HCT116 (cell line): ENCODE measurements around the gene CCR5AS.
A peak's percentile ranks its signal among the peaks of the same experiment; 100 is the strongest.

Experiments
- ATAC-seq: fragments of 200-7000 bp; cut with Tn5 transposase; 2 replicates; pipeline ENCODE4 v1.9.1; 2020; ENCODE audit warnings: mild to moderate bottlenecking, moderate library complexity
- BruUV-seq: library from RNA; stranded (reverse); fragments of 400-500 nt; replicated peaks from 2 replicates; lab custom pipeline; 2021; lab: Mats Ljungman, UMichigan
- CTCF ChIA-PET: fragments of 300-600 bp; sonication (Branson Sonifier 250); formaldehyde crosslinking; loops from one replicate; lab custom pipeline; 2021; ENCODE audit warnings: antibody characterized with exemption; lab: Charles Lee
- POLR2A ChIA-PET: fragments of 300-600, 350-600 bp; sonication (Branson Sonifier 250); formaldehyde crosslinking; loops from one replicate; lab custom pipeline; 2021; ENCODE audit warnings: antibody characterized with exemption; lab: Charles Lee
- RAD21 ChIA-PET, 2 experiments: fragments of 300-600 bp; sonication (Branson Sonifier 250); formaldehyde crosslinking; loops; one replicate each; lab custom pipeline; 2023; ENCODE audit warnings: low total read pairs in 2 of 2; ENCODE audit not compliant: uncharacterized antibody in 2 of 2, unreplicated experiment in 2 of 2, low non-redundant PET in 1 of 2; lab: Charles Lee
- DNase-seq: peaks from one replicate; pipeline ENCODE4 v3.0.0-alpha.2; 2010; ENCODE audit warnings: low read depth, low spot score
- H2AFZ ChIP-seq: fragments of 200-600 bp; shearing (Covaris generic), sonication (generic); 2 replicates; pipeline ENCODE4 v1.6.1; 2017; ENCODE audit warnings: low read depth, mixed run types, mixed read lengths, antibody characterized with exemption, low read length; ENCODE audit not compliant: poor library complexity, severe bottlenecking
- H3K27ac ChIP-seq: 2 replicates; pipeline ENCODE4 v1.5.1; 2012; ENCODE audit warnings: low read depth, low read length
- H3K27me3 ChIP-seq: fragments of 200-600 bp; sonication (generic); 2 replicates; pipeline ENCODE4 v1.6.1; 2016; ENCODE audit warnings: mixed run types, low read length, mixed read lengths; ENCODE audit not compliant: insufficient read depth
- H3K36me3 ChIP-seq, 2 experiments: fragments of 200-500 bp in 1 of 2; fragments of 200-600 bp in 1 of 2; sonication (Bioruptor generic) in 1 of 2; sonication (generic) in 1 of 2; 2 replicates each; pipeline versions ENCODE4 v1.5.1 to v1.6.1; 2014 to 2016; ENCODE audit warnings: low read length in 2 of 2, inconsistent platforms in 1 of 2, mixed read lengths in 1 of 2, mixed run types in 1 of 2; ENCODE audit not compliant: insufficient read depth in 2 of 2, control insufficient read depth in 1 of 2
- H3K4me1 ChIP-seq, 2 experiments: fragments of 200-600 bp in 1 of 2; sonication (generic) in 1 of 2; 2 replicates each; pipeline versions ENCODE4 v1.5.1 to v1.6.1; 2012 to 2017; ENCODE audit warnings: low read length in 2 of 2, inconsistent platforms in 1 of 2, mild to moderate bottlenecking in 1 of 2, mixed read lengths in 1 of 2, mixed run types in 1 of 2, moderate library complexity in 1 of 2; ENCODE audit not compliant: insufficient read depth in 2 of 2, control insufficient read depth in 1 of 2
- H3K4me2 ChIP-seq: fragments of 200-600 bp; sonication (generic); 2 replicates; pipeline ENCODE4 v1.6.1; 2017; ENCODE audit warnings: mixed run types, low read length, mixed read lengths
- H3K4me3 ChIP-seq, 2 experiments: fragments of 200-600 bp in 1 of 2; sonication (generic) in 1 of 2; replicated peaks in 1 of 2; 2 replicates each; pipeline ENCODE4 v1.5.1; 2011 to 2016; ENCODE audit warnings: low read length in 2 of 2, control low read depth in 1 of 2, low read depth in 1 of 2, mild to moderate bottlenecking in 1 of 2, mixed read lengths in 1 of 2, mixed run types in 1 of 2
- H3K79me2 ChIP-seq: fragments of 200-600 bp; sonication (generic); 2 replicates; pipeline ENCODE4 v1.6.1; 2017; ENCODE audit warnings: mild to moderate bottlenecking, mixed run types, low read length, moderate library complexity, mixed read lengths; ENCODE audit not compliant: insufficient read depth
- H3K9ac ChIP-seq: fragments of 200-600 bp; sonication (generic); 2 replicates; pipeline ENCODE4 v1.6.1; 2016; ENCODE audit warnings: low read length, mixed read lengths
- H3K9me2 ChIP-seq: fragments of 200-600 bp; sonication (generic), shearing (Covaris generic); 2 replicates; pipeline ENCODE4 v1.6.1; 2017; ENCODE audit warnings: mixed run types, mild to moderate bottlenecking, moderate library complexity; ENCODE audit not compliant: insufficient read depth
- H3K9me3 ChIP-seq, 2 experiments: fragments of 200-500 bp in 1 of 2; fragments of 200-600 bp in 1 of 2; sonication (Bioruptor generic) in 1 of 2; sonication (generic) in 1 of 2; 2 replicates each; pipeline ENCODE4 v1.6.1; 2014 to 2017; ENCODE audit warnings: low read length in 2 of 2, mixed read lengths in 2 of 2, inconsistent platforms in 1 of 2, low read depth in 1 of 2, mild to moderate bottlenecking in 1 of 2, mixed run types in 1 of 2, moderate library complexity in 1 of 2; ENCODE audit not compliant: control insufficient read depth in 1 of 2, insufficient read depth in 1 of 2
- H4K20me1 ChIP-seq: fragments of 200-600 bp; sonication (generic), shearing (Covaris generic); 2 replicates; pipeline ENCODE4 v1.6.1; 2017; ENCODE audit warnings: mixed run types, mild to moderate bottlenecking, moderate library complexity; ENCODE audit not compliant: insufficient read depth
- ATF3 ChIP-seq: IDR thresholded peaks from 2 replicates; pipeline ENCODE4 v1.6.1; 2012
- CBX3 ChIP-seq: IDR thresholded peaks from 2 replicates; pipeline ENCODE4 v1.6.1; 2012; ENCODE audit warnings: low read depth
- CEBPB ChIP-seq: IDR thresholded peaks from 2 replicates; pipeline ENCODE4 v1.6.1; 2012; ENCODE audit warnings: low read depth
- CTCF ChIP-seq, 3 experiments: fragments of 200-600 bp in 1 of 3; sonication (generic) in 1 of 3; IDR thresholded peaks in 2 of 3; conservative IDR thresholded peaks in 1 of 3; 2 replicates each; pipeline ENCODE4 v1.5.1; 2012 to 2017; ENCODE audit warnings: low read depth in 2 of 3, low read length in 2 of 3, antibody characterized with exemption in 1 of 3, borderline replicate concordance in 1 of 3, control low read depth in 1 of 3, mild to moderate bottlenecking in 1 of 3, mixed read lengths in 1 of 3, mixed run types in 1 of 3, moderate library complexity in 1 of 3; ENCODE audit not compliant: insufficient read depth in 1 of 3
- ELF1 ChIP-seq: IDR thresholded peaks from 2 replicates; pipeline ENCODE4 v1.6.1; 2012; ENCODE audit warnings: low read depth, borderline replicate concordance
- EZH2phosphoT487 ChIP-seq: fragments of 200-600 bp; IDR thresholded peaks from 2 replicates; pipeline ENCODE4 v1.6.1; 2018; ENCODE audit warnings: antibody characterized with exemption, borderline replicate concordance
- FOSL1 ChIP-seq: IDR thresholded peaks from 2 replicates; pipeline ENCODE4 v1.6.1; 2012; ENCODE audit warnings: low read depth
- JUND ChIP-seq: IDR thresholded peaks from 2 replicates; pipeline ENCODE4 v1.6.1; 2012
- POLR2A ChIP-seq: IDR thresholded peaks from 2 replicates; pipeline ENCODE4 v1.7.0; 2011; ENCODE audit warnings: borderline replicate concordance; ENCODE audit not compliant: insufficient read depth, insufficient read length; ENCODE audit errors: extremely low read depth
- POLR2AphosphoS5 ChIP-seq: IDR thresholded peaks from 2 replicates; pipeline ENCODE4 v1.6.1; 2011; ENCODE audit warnings: mild to moderate bottlenecking, low read depth, low read length, moderate library complexity
- RAD21 ChIP-seq: IDR thresholded peaks from 2 replicates; pipeline ENCODE4 v1.6.1; 2012; ENCODE audit warnings: low read depth, mild to moderate bottlenecking
- TCF7L2 ChIP-seq: IDR thresholded peaks from 2 replicates; pipeline ENCODE4 v1.7.0; 2011; ENCODE audit warnings: borderline replicate concordance, inconsistent platforms; ENCODE audit not compliant: insufficient read depth, insufficient read length; ENCODE audit errors: extremely low read depth
- ZBTB33 ChIP-seq: IDR thresholded peaks from 2 replicates; pipeline ENCODE4 v1.6.1; 2011; ENCODE audit warnings: mild to moderate bottlenecking, low read length, moderate library complexity; ENCODE audit not compliant: insufficient replicate concordance; ENCODE audit errors: extremely low read depth
- ZFX ChIP-seq: fragments of 450-650 bp; IDR thresholded peaks from 2 replicates; pipeline ENCODE4 v1.6.1; 2017
- ZNF274 ChIP-seq: fragments of 200-500 bp; sonication (Bioruptor generic); IDR thresholded peaks from 2 replicates; pipeline ENCODE4 v1.6.1; 2014; ENCODE audit warnings: mild to moderate bottlenecking, low read depth, low read length, inconsistent platforms
- intact Hi-C: fragments of 100-400 bp; cut with micrococcal nuclease; formaldehyde crosslinking; loops from 2 replicates; pipeline ENCODE4 v1.10.0; 2022

The CCR5AS gene

DNA sequence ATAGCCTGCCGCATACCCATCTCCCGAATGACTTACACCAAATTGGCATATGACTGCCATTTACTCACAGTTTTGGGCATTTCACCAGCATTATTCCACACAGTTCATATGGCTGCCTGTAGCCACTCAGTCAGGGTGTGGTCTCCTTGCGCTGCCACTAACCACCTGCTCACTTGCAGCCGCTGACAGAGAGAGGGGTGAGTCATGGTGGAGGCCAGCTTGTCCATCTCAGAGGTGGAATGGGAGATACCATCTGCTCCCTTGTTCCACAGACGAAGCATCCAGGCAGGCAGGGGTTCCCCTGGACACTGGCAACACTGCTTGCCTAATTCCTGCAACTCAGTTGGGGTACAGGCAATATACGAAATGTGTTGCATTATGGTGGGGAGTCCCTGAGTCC lies 15.8 kb upstream of the CCR5AS start:
- H4K20me1 ChIP-seq, result no peaks in the 10 kb centered on the region
- no peaks in the 10 kb centered on the region for H3K9me2 ChIP-seq
- no peaks in the 10 kb centered on the region for H3K36me3 ChIP-seq
- no peaks in the 10 kb centered on the region for H3K79me2 ChIP-seq
- CTCF ChIA-PET, result no interaction called here
- no peaks in the 10 kb centered on the region for H3K9me3 ChIP-seq
- POLR2A ChIA-PET, result no interaction called here
- BruUV-seq, result no TSS peak
- ATAC-seq, result peak; percentile 54; the same call in 1 of the 2 replicates
- RAD21 ChIA-PET, result no interaction called here
- no peak overlapping the region for H3K9ac ChIP-seq
- no peak overlapping the region for H2AFZ ChIP-seq
- TF ChIP-seq JUND, result peak; percentile 31; the same call in 1 of the 2 replicates
- no peak for TF ChIP-seq EZH2phosphoT487
- no peak overlapping the region for H3K27ac ChIP-seq
- H3K4me3 ChIP-seq, result no peak overlapping the region
- DNase-seq, result no peak
- H3K4me1 ChIP-seq, result peaks cover 0 to 12% of the 10 kb centered on the region in 2 experiments; a peak in 2 of 4 replicates
- no peaks in the 10 kb centered on the region for H3K27me3 ChIP-seq
- H3K4me2 ChIP-seq, result no peak overlapping the region
- intact Hi-C loops, result no loop called here

DNA sequence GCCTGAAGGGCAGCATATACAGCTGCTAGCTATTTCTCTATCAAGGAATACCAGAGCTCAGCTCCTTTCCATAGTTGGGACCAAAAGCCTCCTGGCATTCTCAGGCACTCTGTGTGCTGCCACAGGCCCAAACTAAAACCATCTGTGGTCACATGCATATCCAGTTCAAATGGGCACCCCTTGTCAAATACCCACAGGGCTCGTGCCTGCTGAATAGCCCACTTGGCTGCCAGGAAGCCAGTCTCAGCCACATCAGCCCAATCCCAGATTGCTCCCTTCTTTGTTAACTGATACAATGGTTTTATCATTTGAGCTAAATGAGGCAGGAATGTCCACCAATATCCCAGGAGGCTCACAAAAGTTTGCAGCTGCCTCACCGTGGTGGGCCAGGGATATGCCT lies 14.1 kb upstream of the CCR5AS start:
- ChIA-PET CTCF (no interaction called here), RAD21 (no interaction called here), POLR2A (no interaction called here)
- intact Hi-C loops, result no loop called here
- no peak overlapping the region for H3K4me3 ChIP-seq
- no peak for ATAC-seq
- DNase-seq, result no peak
- H3K9ac ChIP-seq, result no peak overlapping the region
- BruUV-seq, result no TSS peak
- H3K27me3 ChIP-seq, result no peaks in the 10 kb centered on the region
- no peaks in the 10 kb centered on the region for H3K79me2 ChIP-seq
- no peaks in the 10 kb centered on the region for H3K9me2 ChIP-seq
- H3K4me2 ChIP-seq, result no peak overlapping the region
- H4K20me1 ChIP-seq, result no peaks in the 10 kb centered on the region
- H3K27ac ChIP-seq, result no peak overlapping the region
- H3K36me3 ChIP-seq, result no peaks in the 10 kb centered on the region
- H2AFZ ChIP-seq, result no peak overlapping the region
- H3K4me1 ChIP-seq, result peaks cover 0 to 12% of the 10 kb centered on the region in 2 experiments; a peak in 2 of 4 replicates
- H3K9me3 ChIP-seq, result no peaks in the 10 kb centered on the region
- TF ChIP-seq ELF1, result no peak
- no peak for TF ChIP-seq ZNF274
- no peak for TF ChIP-seq CEBPB
- no peak for TF ChIP-seq FOSL1
- TF ChIP-seq ZBTB33, result no peak
- no peak for TF ChIP-seq CBX3
- no peak for TF ChIP-seq EZH2phosphoT487
- no peak for TF ChIP-seq POLR2AphosphoS5
- TF ChIP-seq CTCF (IDR thresholded peaks at IDR 0.05 in 2 of 3, conservative IDR thresholded peaks at IDR 0.05 in 1 of 3; ENCODE audit: borderline replicate concordance in 1 of 3, insufficient read depth in 1 of 3, low read depth in 2 of 3, low read length in 2 of 3), result no peak
- TF ChIP-seq POLR2A, result no peak
- no peak for TF ChIP-seq ATF3
- TF ChIP-seq RAD21, result no peak
- no peak for TF ChIP-seq TCF7L2
- no peak for TF ChIP-seq ZFX
